NCI-H460 (cell line): ENCODE results near the gene AKR1D1. TPM values are rescaled to one million over a fixed set of nuclear protein-coding genes. Genes with fewer than 3 reads are reported as not detected.

ENCODE experiments used
- DNase-seq: peaks from one replicate; pipeline ENCODE4 v3.0.0-alpha.2; 2016; ENCODE audit warnings: low read depth; ENCODE audit errors: extremely low read depth
- small RNA-seq, 2 experiments: library from RNA; depleted of rRNA; stranded (forward); fragments of <200 nt; gene quantifications; one replicate each; pipeline ENCODE3, GENCODE V24; 2014
- total RNA-seq: library from RNA; depleted of rRNA; stranded (reverse); fragments of >200 nt; shearing (Covaris generic); gene quantifications from 2 replicates; pipeline ENCODE4 v1.2.3, GENCODE V29; 2014; rRNA removed

The AKR1D1 gene
- total RNA-seq, 1 experiment from 2014 or later = not detected

GRCh38 chr7:138158739-138159528 lies 82.7 kb downstream of the AKR1D1 start:
- DNase-seq = no peak

- peak; percentile 93 for DNase-seq
These were observed 85.4 kb downstream of the AKR1D1 start for GRCh38 chr7:138161600-138162081.

- DNase-seq = no peak
These were observed 86.0 kb downstream of the AKR1D1 start for GRCh38 chr7:138162236-138162635.

DNA sequence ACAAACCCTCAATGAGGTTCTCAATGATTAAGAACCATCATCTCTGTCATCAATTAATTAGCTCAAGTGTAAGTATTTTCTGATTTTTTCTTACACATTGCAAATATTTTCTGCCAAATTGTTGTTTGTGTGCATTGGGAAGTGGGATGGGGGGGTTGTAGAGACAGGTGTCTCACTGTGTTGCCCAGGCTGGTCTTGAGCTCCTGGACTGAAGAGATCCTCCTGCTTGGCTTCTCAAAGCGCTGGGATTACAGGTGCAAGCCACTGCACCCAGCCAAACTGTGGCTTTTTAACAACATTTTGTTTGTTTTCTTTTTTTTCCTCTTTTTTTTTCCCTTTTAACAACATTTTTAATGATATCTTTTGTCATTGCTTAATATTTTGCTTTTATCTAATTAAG lies 87.5 kb downstream of the AKR1D1 start:
- no peak for DNase-seq

- DNase-seq = no peak
These were observed 88.5 kb downstream of the AKR1D1 start for GRCh38 chr7:138164804-138165203.

DNA sequence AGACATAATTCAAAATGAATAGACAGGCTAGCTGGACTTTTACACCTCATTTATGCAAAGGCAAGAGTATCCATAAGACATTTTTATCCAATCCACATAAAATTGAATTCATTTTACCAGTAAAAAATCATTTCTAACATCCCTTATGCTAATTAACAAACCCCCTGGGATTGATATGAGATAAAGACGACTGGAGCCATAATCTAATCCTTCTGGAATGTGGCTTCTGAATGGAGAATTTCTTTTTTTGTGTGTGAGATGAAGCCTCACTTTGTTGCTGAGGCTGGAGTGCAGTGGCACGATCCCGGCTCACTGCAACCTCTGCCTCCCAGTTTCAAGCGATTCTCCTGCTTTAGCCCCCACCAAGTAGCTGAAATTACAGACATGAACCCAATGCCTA lies 90.4 kb downstream of the AKR1D1 start:
- DNase-seq = no peak

GRCh38 chr7:138167222-138167621 lies 91.0 kb downstream of the AKR1D1 start:
- no peak for DNase-seq

DNA sequence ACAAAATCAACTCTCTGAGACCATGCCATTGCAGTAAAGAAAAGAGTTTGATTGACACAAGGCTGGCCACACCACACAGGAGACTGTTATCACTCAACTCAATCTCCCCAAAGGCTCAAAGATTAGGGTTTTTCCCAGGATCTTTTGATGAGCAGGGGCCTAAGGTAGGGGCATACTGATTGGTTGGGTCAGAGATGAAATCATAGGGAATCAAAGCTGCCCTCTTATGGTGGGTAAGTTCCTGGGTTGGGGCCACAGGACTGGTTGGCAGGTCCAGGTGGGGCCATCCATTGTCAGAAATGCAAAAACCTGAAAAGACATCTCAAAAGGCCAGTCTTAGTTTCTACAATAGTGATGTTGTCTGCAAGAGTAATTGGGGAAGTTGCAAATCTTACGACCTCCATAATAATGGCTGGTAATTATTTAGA lies 91.6 kb downstream of the AKR1D1 start:
- DNase-seq = no peak

Small RNA genes lying within 50 kb of the gene (small RNA-seq; reads per million reads assigned to genes)
- gene AC024082.2 (0 reads per million in 2 experiments), gene RN7SKP223 (0 reads per million in 2 experiments)

Other genes with a start within 250 kb of the AKR1D1 start
- gene DGKI, start 229.5 kb upstream of the AKR1D1 start, total RNA-seq = 0.17 and 0.40 TPM in 2 replicates
- gene CREB3L2, start 74.4 kb upstream of the AKR1D1 start, total RNA-seq = 18.2 and 20.1 TPM in 2 replicates